ENCODE data around the gene SND1.

DNA sequence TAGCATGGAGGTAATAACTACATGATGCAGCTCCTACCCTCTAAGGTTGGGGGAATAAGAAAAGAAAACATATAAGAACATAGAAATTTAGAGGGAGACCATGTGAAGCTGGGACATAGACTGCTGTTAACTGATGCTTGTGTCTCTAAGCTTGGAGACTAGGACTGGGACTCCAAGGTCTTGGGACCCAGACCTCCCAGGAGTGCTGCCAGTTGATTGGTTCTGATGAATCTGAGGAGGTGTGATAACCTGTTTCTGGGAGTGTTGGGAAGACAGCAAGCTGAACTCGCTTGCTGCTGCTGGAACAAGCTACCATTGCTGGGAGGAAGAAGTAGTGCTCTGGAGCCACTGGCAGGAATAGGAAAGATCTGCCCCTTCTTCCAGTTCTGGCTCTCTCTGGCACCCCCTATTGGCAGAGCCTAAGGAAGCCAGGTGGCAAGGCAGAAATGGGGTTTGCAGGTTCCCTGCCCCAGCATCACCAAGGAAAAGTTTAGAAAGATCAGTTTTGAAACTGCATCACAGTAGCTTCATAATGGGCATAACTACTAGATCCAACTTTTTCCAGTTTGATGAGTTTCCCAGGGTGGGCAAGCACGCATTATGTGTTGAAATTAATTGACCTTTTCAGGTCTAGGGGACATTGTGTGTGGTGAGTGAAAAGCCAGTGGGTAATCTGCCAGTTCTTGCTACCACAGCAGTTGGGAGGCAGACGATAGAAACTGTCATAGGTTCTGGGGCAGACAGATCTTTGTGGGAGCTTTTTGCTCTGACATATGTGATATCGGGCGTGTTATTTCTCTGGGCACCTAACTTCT lies 140.7 kb downstream of the SND1 start:
- TF ChIP-seq, protein P1, sequence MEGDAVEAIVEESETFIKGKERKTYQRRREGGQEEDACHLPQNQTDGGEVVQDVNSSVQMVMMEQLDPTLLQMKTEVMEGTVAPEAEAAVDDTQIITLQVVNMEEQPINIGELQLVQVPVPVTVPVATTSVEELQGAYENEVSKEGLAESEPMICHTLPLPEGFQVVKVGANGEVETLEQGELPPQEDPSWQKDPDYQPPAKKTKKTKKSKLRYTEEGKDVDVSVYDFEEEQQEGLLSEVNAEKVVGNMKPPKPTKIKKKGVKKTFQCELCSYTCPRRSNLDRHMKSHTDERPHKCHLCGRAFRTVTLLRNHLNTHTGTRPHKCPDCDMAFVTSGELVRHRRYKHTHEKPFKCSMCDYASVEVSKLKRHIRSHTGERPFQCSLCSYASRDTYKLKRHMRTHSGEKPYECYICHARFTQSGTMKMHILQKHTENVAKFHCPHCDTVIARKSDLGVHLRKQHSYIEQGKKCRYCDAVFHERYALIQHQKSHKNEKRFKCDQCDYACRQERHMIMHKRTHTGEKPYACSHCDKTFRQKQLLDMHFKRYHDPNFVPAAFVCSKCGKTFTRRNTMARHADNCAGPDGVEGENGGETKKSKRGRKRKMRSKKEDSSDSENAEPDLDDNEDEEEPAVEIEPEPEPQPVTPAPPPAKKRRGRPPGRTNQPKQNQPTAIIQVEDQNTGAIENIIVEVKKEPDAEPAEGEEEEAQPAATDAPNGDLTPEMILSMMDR (IDR thresholded peaks at IDR 0.05) = peak in 1 of 5 experiments; percentile 32
- no peak for TF ChIP-seq EP300 (IDR thresholded peaks at IDR 0.05)
